Right lobe of liver (tissue), 4 donors: ENCODE data around the gene ADGRV1.

Experiments used
- POLR2A ChIP-seq: fragments of 450-650 bp; IDR thresholded peaks from one replicate; pipeline ENCODE4 v1.6.1; 2017; ENCODE audit warnings: antibody characterized with exemption, mild to moderate bottlenecking
- TF ChIP-seq, protein P1 (sequence below), 4 donors: fragments of 200-600 bp in 3 of 4; fragments of 450-650 bp in 1 of 4; IDR thresholded peaks; one replicate each; pipeline versions ENCODE4 v1.5.1 to v1.8.0; 2016 to 2022; ENCODE audit warnings: antibody characterized with exemption in 4 of 4, mild to moderate bottlenecking in 2 of 4
- donor health status: DM: no; HTN: no; CAD: no.
- donor health status: DM: no; HTN: no; CAD: no.
- donor health status: DM: no; HTN: yes; CAD: no.

DNA sequence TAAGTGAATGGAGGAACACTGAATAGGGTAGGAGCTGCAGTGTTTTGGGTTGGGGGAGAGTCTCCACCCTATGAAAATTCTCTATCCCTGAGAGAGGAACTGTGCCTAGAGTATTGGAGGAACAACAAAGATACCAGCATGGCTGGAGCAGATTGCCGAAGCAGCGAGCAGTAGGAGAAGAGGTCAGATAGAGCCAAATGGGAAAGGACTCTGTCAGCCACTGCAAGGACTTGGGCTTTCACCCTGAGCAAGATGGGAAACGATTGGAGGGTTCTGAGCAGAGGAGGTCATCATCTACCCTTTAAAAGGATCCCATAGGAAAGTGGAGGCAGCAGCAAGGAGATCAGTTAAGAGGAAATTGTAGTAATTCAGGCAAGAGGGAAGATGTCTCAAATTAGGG is 24.8 kb upstream of the ADGRV1 start:
- TF ChIP-seq, protein P1, sequence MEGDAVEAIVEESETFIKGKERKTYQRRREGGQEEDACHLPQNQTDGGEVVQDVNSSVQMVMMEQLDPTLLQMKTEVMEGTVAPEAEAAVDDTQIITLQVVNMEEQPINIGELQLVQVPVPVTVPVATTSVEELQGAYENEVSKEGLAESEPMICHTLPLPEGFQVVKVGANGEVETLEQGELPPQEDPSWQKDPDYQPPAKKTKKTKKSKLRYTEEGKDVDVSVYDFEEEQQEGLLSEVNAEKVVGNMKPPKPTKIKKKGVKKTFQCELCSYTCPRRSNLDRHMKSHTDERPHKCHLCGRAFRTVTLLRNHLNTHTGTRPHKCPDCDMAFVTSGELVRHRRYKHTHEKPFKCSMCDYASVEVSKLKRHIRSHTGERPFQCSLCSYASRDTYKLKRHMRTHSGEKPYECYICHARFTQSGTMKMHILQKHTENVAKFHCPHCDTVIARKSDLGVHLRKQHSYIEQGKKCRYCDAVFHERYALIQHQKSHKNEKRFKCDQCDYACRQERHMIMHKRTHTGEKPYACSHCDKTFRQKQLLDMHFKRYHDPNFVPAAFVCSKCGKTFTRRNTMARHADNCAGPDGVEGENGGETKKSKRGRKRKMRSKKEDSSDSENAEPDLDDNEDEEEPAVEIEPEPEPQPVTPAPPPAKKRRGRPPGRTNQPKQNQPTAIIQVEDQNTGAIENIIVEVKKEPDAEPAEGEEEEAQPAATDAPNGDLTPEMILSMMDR (IDR thresholded peaks at IDR 0.05) = no peak
- no peak for TF ChIP-seq POLR2A
